Dedifferentiated amniotic fluid mesenchymal stem cell (primary cell): Measurements from ENCODE around the gene ACTL8.

Experiments used
- DNase-seq: peaks from one replicate; pipeline ENCODE4 v3.0.0-alpha.2; 2016; ENCODE audit errors: extremely low spot score

Gene ACTL8

DNA sequence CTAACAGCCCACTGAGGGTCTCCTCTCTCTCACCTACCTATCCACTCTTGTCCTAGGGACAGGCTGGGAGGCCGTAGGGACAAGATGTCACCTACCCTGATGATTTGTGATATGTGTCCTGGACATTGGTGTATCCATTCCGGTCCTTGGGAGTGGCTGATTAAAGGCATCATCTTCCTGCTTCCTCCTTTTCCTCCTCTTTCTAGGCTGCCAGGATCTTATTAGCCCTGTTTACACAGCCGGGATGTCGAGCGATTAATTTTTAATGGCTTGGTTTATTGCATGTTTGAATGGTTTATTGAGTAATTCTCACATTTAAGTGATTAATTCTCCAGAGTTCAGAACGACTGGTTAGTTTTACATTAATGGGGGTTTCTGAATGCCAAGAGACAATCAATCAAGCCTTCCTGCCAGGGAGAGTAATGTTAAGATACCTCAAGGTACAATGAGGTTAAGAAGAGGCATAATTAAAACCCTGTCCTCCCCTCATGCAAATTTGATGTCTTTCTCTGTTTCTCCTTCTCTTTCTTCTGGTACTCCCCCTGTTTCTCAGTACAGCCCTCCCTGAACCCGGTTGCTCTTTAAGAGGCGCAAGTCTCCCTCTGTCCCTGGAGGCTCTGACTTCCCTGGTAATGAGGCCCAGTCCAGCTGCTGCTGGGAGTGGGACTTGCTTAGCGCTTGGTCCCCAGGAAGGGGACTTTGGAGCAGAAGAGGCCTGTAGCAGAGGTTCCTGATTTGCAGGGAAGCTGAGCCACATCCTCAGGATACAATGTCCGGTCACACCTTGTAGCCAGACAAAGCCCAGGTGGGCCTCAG is 50.9 kb downstream of the ACTL8 start:
- DNase-seq: no peak

DNA sequence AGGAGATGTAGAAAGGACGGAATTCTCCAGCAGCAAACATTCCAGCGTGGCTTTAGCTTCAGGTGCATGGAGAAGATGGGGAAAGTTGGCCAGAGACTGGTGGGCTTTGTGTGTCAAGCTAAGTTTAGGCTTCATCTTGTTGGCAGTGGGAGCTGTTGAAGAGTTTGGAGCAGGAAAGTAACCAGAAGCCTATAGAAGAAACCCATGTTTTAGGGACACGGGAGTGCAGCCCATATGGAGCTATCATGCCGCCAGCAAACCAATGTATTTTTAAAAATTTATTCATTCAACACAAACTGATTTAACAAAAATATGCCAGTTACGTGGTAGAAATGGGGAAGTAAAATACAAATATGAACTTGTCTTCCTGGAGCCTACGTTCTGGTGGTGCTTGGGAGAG is 53.7 kb downstream of the ACTL8 start:
- DNase-seq: no peak

DNA sequence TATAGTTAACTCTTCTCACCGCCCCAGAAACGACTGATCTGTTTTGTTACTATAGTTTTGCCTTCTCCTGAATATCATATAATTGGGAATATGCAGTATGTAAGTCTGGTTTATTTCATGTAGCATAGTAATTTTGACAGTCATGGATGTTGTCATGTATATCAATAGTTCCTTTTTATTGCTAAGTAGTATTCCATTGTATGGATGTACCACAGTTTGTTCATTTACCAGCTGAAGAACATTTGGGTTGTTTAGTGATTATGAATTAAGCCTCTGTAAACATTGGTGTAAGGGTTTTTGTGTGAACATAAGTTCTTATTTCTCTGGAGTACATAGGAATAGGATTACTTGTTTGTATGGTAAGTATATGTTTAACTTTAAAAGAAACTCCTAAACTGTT is 55.5 kb downstream of the ACTL8 start:
- no peak for DNase-seq

DNA sequence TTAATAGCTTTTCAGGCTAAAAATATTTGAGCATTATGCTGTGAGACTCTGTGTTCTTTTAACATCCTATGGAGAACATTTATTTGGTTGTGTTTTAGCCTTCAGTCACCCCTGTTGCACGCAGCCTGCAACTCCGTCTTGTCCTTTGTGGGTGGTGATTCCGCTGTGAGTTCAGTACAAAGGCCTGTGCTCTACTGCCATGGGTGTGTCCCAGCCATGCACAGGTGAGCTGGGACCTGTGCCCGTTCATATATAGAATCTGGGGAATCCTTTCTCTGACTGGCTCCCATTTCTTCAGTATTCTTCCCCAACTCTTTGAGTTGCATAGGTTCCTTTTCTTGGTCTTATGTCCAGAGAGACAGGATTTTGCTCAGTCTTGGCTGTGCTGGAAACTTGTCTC is 61.4 kb downstream of the ACTL8 start:
- no peak for DNase-seq

GRCh38 chr1:17819129-17819802 is 64.1 kb downstream of the ACTL8 start:
- DNase-seq: no peak

DNA sequence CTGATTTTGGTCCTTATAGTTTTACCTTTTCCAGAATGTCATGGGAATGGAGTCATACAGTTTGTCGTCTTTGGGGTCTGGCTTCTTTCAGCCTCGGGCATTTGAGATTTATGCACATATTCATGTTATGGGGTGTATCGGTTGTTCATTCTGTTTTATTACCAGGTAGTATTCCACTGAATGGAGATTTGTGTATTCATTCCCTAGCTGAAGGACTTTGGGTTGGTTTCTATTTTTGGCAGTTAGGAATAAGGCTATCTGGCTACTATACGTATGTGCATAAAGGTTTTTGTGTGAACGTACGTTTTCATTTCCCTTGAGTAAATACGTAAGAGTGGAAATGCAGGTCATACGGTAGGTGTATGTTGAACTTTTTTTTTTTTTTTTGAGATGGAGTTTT is 65.1 kb downstream of the ACTL8 start:
- no peak for DNase-seq

DNA sequence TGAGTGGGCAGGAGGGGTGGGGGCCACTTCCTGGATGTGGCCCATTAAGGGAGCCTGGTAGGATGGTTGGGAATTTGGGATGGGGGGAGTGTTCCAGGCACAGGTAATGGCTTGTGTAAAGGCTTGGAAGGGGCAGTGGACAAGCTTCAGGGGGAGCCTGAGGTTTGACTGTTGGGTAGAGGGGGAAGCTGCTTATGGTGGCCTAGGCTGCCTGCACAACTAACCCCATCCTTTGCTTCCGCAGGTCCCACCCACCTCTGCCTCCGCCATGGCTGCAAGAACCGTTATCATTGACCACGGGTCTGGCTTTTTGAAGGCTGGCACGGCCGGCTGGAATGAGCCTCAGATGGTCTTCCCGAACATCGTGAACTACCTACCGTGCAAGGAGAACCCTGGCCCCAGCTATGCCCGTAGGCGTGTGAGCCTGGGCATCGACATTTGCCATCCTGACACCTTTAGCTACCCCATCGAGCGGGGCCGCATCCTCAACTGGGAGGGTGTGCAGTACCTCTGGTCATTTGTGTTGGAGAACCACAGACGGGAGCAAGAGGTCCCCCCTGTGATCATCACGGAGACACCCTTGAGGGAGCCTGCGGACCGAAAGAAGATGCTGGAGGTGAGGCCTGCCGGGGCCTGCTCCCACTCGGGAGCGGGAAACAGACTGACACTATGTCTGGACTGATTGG is 67.8 kb downstream of the ACTL8 start:
- no peak for DNase-seq

- no peak for DNase-seq
These were observed 70.4 kb downstream of the ACTL8 start for GRCh38 chr1:17825273-17826164.

- DNase-seq: no peak
These were observed 71.0 kb downstream of the ACTL8 start for GRCh38 chr1:17826165-17826488.

- no peak for DNase-seq
These were observed 73.9 kb downstream of the ACTL8 start for GRCh38 chr1:17828991-17829390.

DNA sequence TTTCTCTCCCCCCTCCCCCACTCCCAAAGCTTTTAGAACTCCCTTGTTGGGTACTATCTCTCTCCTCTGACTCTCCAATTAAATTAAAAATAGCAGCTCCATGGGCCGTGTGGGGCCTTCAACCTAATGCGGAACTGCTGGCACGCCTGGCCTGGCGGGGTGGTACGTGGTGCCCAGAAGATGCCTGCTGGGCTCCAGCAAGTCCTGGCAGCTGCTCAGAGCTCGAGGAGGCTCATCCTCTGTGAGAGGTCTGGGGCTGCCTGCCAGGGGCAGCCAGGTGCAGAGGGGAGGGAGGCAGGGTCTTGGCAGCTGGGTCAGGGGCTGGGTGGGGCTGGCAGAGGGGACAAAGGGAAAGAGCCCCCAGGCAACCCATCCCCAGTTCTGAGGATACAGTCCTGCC is 74.4 kb downstream of the ACTL8 start:
- no peak for DNase-seq

- peak; percentile 38 for DNase-seq
These were observed 76.5 kb downstream of the ACTL8 start for GRCh38 chr1:17831597-17831996.

DNA sequence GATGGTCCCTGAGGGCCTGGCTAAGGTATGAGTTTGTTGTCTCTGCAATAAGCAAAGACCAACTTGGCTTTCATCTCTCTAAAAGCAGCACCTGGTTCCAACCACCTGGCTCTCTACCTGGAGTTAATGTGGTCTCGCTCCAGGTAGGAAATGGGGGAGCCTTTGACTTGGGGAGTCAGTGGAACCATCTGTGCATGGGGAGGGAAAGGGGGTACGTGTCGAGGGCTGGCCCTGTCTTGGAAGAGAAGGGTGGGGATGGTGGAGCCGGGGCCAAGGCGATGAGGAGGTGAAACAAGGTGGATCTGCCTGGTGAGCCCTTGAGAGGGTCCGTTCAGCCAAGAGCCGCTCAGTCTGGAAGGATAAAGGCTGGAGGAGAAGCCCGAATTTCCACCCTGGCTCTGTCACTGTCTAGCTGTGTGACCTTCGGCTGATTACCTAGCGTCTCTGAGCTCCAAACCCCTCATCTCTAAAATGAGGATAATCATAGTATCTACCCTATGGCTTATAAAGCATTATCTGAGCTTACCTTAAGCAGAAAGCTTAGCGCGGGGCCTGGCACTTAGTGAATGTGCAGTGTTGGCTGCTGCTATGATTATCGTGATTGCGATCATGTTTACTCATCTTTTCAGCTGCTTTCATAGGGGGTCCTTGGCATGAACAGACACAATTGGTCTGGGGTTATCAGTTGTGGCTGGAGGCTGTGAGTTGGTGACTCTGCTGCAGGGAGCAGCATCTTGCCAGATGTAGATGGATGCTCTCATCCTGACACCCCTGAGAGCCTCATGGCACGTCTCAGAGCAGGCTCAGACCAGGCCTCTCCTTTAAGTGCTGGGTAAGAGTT is 78.7 kb downstream of the ACTL8 start:
- no peak for DNase-seq

GRCh38 chr1:17834561-17835100 is 79.5 kb downstream of the ACTL8 start:
- no peak for DNase-seq

DNA sequence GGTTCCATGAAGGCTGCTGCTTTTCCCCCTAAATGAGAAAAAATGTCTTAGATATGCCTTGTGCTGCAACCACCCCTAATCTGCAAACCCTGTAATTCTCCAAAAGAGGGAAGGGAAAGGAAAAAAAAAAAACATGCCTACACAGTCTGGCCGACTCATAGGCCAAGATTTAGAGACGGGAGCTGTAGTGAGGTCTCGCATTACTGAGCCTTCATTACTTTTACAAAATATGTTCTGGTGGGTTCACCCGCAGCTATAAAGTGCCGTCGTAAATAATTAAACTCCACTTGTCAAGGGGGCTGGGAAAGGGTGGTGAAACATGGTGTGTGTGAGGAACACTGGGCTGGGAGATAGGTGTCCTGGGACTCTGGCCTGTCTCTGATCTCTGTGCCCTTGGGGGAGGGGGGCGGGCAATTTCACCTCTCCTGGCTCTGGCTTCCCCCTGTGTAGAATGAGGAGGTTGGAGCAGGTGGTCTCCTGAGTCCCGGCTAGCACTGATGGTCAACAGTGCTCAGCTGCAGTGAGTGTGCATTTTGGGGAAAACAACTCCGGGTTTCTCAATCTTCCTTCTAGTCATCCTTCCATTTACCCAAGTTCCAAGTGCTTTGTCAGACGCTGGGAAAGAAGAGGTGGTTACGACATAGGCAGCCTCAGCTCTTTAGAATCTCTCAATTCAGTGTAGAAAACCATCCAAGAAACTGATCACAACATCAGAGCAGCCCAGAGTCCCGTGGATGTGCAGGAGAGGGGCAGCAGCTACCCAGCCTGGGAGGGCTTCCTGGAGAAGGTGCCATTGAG is 82.3 kb downstream of the ACTL8 start:
- no peak for DNase-seq

- no peak for DNase-seq
These were observed 84.6 kb downstream of the ACTL8 start for GRCh38 chr1:17839641-17840196.

DNA sequence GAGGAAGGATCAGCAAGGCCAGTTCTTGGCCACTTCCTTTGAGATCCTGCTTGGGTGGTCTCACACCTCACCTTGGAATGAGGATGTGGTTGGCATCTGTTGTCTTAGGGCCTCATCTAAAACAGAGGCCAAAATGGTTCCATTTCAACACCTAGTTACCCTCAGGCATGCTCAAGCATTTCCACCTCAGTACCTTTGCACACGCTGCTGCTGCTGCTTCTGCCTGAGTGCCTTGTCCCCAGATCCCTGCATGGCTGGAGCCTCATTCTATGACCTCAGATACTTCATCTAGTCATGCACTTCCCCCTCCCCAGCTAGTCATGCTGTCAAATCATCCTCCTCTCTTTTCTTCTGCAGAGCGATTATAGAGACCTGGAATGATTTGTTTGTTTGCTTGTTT is 86.8 kb downstream of the ACTL8 start:
- no peak for DNase-seq

DNA sequence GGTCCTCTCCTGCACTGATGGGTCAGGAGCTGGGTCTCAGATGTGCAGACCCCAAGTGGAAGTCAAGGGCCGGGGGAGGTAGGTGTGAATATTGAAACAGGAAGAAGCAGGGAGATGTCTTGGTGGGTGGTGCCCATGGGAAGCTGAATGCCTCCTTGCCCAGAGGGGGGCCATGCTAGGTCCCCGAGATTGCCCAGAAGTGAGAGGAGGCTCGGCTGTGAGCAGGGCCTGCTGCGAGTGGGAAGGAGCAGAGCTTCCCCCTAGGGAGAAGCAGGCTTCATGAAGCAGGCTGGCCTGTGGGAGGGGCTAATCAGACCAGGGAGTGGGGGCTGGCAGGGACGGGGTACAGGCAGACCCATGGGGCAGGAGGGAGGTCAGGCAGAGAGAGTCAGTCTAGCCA is 87.6 kb downstream of the ACTL8 start:
- DNase-seq: no peak

DNA sequence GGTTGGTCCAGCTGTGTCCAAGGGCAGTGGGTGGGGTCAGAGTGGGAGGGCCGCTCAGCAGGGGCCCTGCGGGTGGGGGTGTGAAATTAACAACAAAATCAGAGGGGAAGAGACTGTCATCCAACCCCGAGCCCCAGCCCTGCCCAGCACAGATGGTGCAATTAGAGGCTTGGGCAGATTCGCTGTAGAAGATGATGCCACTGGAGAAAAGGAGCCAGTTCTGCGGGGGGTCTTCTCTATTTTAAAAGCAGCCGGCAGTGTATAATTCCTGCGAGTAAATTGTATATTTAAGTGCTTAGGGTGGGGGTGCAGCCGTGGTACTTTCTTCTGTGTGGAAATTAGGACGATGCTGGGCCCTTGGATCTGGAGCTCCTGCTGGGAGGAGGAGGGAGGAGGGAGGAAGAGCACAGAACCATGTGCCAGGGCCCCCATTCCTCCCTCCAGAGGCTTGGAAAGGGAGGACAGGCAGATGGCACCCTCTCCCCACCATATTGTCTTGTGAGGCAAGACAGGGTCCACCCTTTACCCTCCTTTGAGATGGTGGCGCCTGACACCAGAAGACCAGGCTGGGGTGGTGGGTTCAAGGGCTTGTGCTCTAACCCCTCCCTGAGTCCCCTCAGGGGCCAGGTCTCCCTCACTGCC is 89.2 kb downstream of the ACTL8 start:
- no peak for DNase-seq
